Endodermal cell (in vitro differentiated cells): Measurements from ENCODE around the gene BCL11B. TPM values are rescaled to one million over a fixed set of nuclear protein-coding genes. Genes with fewer than 3 reads are reported as not detected.
A peak's percentile ranks its signal among the peaks of the same experiment; 100 is the strongest.

Experiments
- DNase-seq: peaks from one replicate; pipeline ENCODE4 v3.0.0-alpha.2; 2017
- H3K27ac ChIP-seq: 2 replicates; pipeline ENCODE4 v1.5.1; 2013; ENCODE audit warnings: mild to moderate bottlenecking, low read depth, low read length, moderate library complexity
- H3K27me3 ChIP-seq: 2 replicates; pipeline ENCODE4 v1.6.1; 2013; ENCODE audit warnings: mild to moderate bottlenecking, low read length, moderate library complexity; ENCODE audit not compliant: insufficient read depth, control insufficient read depth, poor library complexity, severe bottlenecking
- H3K36me3 ChIP-seq: 2 replicates; pipeline ENCODE4 v1.7.0; 2013; ENCODE audit warnings: mild to moderate bottlenecking, low read length, moderate library complexity; ENCODE audit not compliant: control insufficient read depth, insufficient read depth
- H3K4me1 ChIP-seq: one replicate; pipeline ENCODE4 v1.7.0; 2013; ENCODE audit warnings: low read length; ENCODE audit not compliant: control insufficient read depth, insufficient read depth
- H3K4me3 ChIP-seq: 2 replicates; pipeline ENCODE4 v1.5.1; 2013; ENCODE audit warnings: mild to moderate bottlenecking, low read length, moderate library complexity
- H3K9ac ChIP-seq: 2 replicates; pipeline ENCODE4 v1.6.1; 2013; ENCODE audit warnings: mild to moderate bottlenecking, low read length, moderate library complexity; ENCODE audit not compliant: poor library complexity, severe bottlenecking; ENCODE audit errors: extremely low read depth
- H3K9me3 ChIP-seq: 2 replicates; pipeline ENCODE4 v1.6.1; 2013; ENCODE audit warnings: mild to moderate bottlenecking, low read length, moderate library complexity; ENCODE audit not compliant: control insufficient read depth
- H3K27ac Mint-ChIP-seq: 2 replicates; pipeline ENCODE4 v1.8.0; 2020; ENCODE audit warnings: mixed read lengths
- H3K27me3 Mint-ChIP-seq: 2 replicates; pipeline ENCODE4 v1.8.0; 2021; ENCODE audit warnings: mild to moderate bottlenecking, mixed read lengths; ENCODE audit not compliant: insufficient read depth
- H3K36me3 Mint-ChIP-seq: 2 replicates; pipeline ENCODE4 v1.8.0; 2020; ENCODE audit warnings: low read depth, mixed read lengths
- H3K4me1 Mint-ChIP-seq: 2 replicates; pipeline ENCODE4 v1.8.0; 2020; ENCODE audit warnings: mixed read lengths
- H3K4me3 Mint-ChIP-seq: 2 replicates; pipeline ENCODE4 v1.8.0; 2020; ENCODE audit warnings: mild to moderate bottlenecking, moderate library complexity, mixed read lengths
- H3K9me3 Mint-ChIP-seq: 2 replicates; pipeline ENCODE4 v1.8.0; 2020; ENCODE audit warnings: mild to moderate bottlenecking, mixed read lengths
- CTCF ChIP-seq: fragments of 200-600 bp; sonication (generic); conservative IDR thresholded peaks from 2 replicates; pipeline ENCODE4 v1.5.0; 2021; ENCODE audit warnings: antibody characterized with exemption, mild to moderate bottlenecking
- WGBS, 2 experiments: methylation state at CpG; one replicate each; pipeline versions ENCODE4 v1.1.5 to v1.1.7; 2013; ENCODE audit warnings: missing lambda C conversion rate in 2 of 2, mixed read lengths in 1 of 2; ENCODE audit not compliant: insufficient coverage in 1 of 2, insufficient read length in 1 of 2; 5-methylcytosine and 5-hydroxymethylcytosine counted together
- total RNA-seq, 2 donors: library from RNA; stranded (reverse); fragmentation: NEBNext Ultra II Directional in 1 of 2; extraction: Animal tissue kit (Norgen Biotek cat#: 25700) in 1 of 2; gene quantifications; 2 replicates in 1 of 2; 3 replicates in 1 of 2; pipeline ENCODE4 v1.2.1, GENCODE V29; 2021

The BCL11B gene
- total RNA-seq, 2 donors from 2014 or later = 5.7 to 6.0 TPM

GRCh38 chr14:99242816-99243721 lies 28.9 kb downstream of the BCL11B start:
- peaks cover 66% of the 10 kb centered on the region for H3K4me1 Mint-ChIP-seq
- no peaks in the 10 kb centered on the region for H3K36me3 ChIP-seq
- TF ChIP-seq CTCF = no peak
- H3K27ac ChIP-seq = no peak overlapping the region
- H3K27me3 Mint-ChIP-seq = peaks cover 2% of the 10 kb centered on the region
- WGBS, 2 experiments = 76 to 79% methylated on average over 6 to 10 of the region's 10 CpGs
- no peaks in the 10 kb centered on the region for H3K27me3 ChIP-seq
- no peaks in the 10 kb centered on the region for H3K36me3 Mint-ChIP-seq
- no peak overlapping the region for H3K4me3 ChIP-seq
- H3K9ac ChIP-seq = no peak overlapping the region
- no peaks in the 10 kb centered on the region for H3K9me3 ChIP-seq
- H3K4me1 ChIP-seq = peaks cover 16% of the 10 kb centered on the region
- H3K4me3 Mint-ChIP-seq = no peak overlapping the region
- DNase-seq = no peak
- H3K27ac Mint-ChIP-seq = peak overlapping the region; percentile 48
- H3K9me3 Mint-ChIP-seq = no peaks in the 10 kb centered on the region

DNA sequence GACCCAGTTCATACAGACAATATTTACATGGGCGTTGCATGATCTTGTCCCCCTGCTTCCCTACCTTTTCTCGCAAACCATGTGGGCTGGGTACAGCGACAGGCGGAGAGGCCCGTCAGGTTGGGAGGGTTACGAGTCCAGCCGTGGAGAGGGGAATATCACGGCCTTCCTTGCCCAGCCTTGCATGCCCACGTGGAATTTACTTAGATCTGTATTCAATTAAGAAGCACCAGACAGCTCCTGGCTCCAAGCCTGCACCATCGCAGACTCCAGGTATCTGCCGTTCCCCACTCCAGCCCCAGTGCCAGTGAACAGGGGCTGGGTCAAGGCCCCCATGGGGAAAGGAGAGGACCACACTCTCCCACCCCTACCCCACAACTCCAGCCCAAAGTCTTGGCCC lies 29.8 kb downstream of the BCL11B start:
- WGBS, 2 experiments = 86 to 89% methylated on average over 6 to 11 of the region's 11 CpGs
- Histone ChIP-seq H3K36me3 (no peaks in the 10 kb centered on the region), H3K27me3 (no peaks in the 10 kb centered on the region), H3K4me3 (no peak overlapping the region), H3K9ac (no peak overlapping the region), H3K27ac (no peak overlapping the region), H3K9me3 (no peaks in the 10 kb centered on the region), H3K4me1 (peaks cover 15% of the 10 kb centered on the region)
- H3K4me3 Mint-ChIP-seq = no peak overlapping the region
- DNase-seq = no peak
- H3K9me3 Mint-ChIP-seq = no peaks in the 10 kb centered on the region
- peaks cover 57% of the 10 kb centered on the region for H3K4me1 Mint-ChIP-seq
- H3K27me3 Mint-ChIP-seq = no peaks in the 10 kb centered on the region
- peak overlapping the region; percentile 86 for H3K27ac Mint-ChIP-seq
- TF ChIP-seq CTCF = no peak
- no peaks in the 10 kb centered on the region for H3K36me3 Mint-ChIP-seq

- Mint-ChIP-seq H3K4me1 (peaks cover 52% of the 10 kb centered on the region), H3K36me3 (no peaks in the 10 kb centered on the region), H3K27ac (peak overlapping the region; percentile 86), H3K9me3 (no peaks in the 10 kb centered on the region), H3K4me3 (no peak overlapping the region), H3K27me3 (no peaks in the 10 kb centered on the region)
- Histone ChIP-seq H3K4me1 (peaks cover 12% of the 10 kb centered on the region), H3K9me3 (no peaks in the 10 kb centered on the region), H3K9ac (no peak overlapping the region), H3K36me3 (no peaks in the 10 kb centered on the region), H3K27ac (no peak overlapping the region), H3K4me3 (no peak overlapping the region), H3K27me3 (no peaks in the 10 kb centered on the region)
- no peak for DNase-seq
- WGBS, 2 experiments = 77 to 80% methylated on average over 12 to 18 of the region's 18 CpGs
- no peak for TF ChIP-seq CTCF
These were observed 30.5 kb downstream of the BCL11B start for GRCh38 chr14:99241325-99242010.
